H1 (cell line): ENCODE measurements around the gene TMEM203. TPM values are rescaled to one million over a fixed set of nuclear protein-coding genes. Genes with fewer than 3 reads are reported as not detected.

ENCODE experiments used
- GABPA ChIP-seq: IDR thresholded peaks from 2 replicates; pipeline ENCODE4 v1.6.1; 2011; ENCODE audit warnings: mild to moderate bottlenecking, low read length, moderate library complexity, borderline replicate concordance; ENCODE audit not compliant: insufficient read depth
- HDAC6 ChIP-seq: IDR thresholded peaks from one replicate; pipeline ENCODE4 v1.7.1; 2012; ENCODE audit warnings: low read depth, mild to moderate bottlenecking, inconsistent platforms, low read length, moderate library complexity
- POU5F1 ChIP-seq: IDR thresholded peaks from 2 replicates; pipeline ENCODE4 v1.6.1; 2011; ENCODE audit warnings: low read depth, mild to moderate bottlenecking, low read length, moderate library complexity
- SUZ12 ChIP-seq: fragments of 200-600 bp; sonication (generic); IDR thresholded peaks from 2 replicates; pipeline ENCODE4 v1.6.1; 2012; ENCODE audit warnings: mild to moderate bottlenecking, inconsistent platforms, low read length, moderate library complexity, mixed read lengths
- polyA plus RNA-seq, 7 experiments: library from polyadenylated mRNA; depleted of rRNA in 3 of 7; stranded (reverse) in 5 of 7; unstranded in 2 of 7; fragments of >200 nt in 5 of 7; fragments of 200-250 nt in 2 of 7; gene quantifications; 1 replicate in 5 of 7; 2 replicates in 1 of 7; 4 replicates in 1 of 7; pipeline versions ENCODE4 v1.2.1 to v1.2.3, GENCODE V29; 2011 to 2013; ENCODE audit warnings: missing spikeins in 2 of 7, mixed read lengths in 2 of 7
- total RNA-seq: library from RNA; stranded (reverse); fragmentation: NEBNext Ultra II Directional; extraction: Animal tissue kit (Norgen Biotek cat#: 25700); gene quantifications from 2 replicates; pipeline ENCODE4 v1.2.1, GENCODE V29; 2021

TMEM203 gene
- total and polyA plus RNA-seq, 2 of the 8 experiments (the other 6 are each of a cell fraction or from before 2014, with no cell fraction given): 44.1 to 57.1 TPM

GRCh38 chr9:137162505-137163364, 42.7 kb downstream of the TMEM203 start (continued):
- TF ChIP-seq SUZ12: peak; percentile 72
- 0 out of 2 replicates have a peak, but pooled peaks have one; percentile 18 for TF ChIP-seq GABPA
- no peak for TF ChIP-seq POU5F1
- TF ChIP-seq HDAC6: no peak
- TF ChIP-seq, all 59 proteins: peak for 7
